ENCODE results near the gene CFAP45.

The CFAP45 gene

GRCh38 chr1:159900086-159900680, at the start of gene CFAP45:
Gene CFAP45 (minus strand): TSS chr1:159900165. CDS start chr1:159900098, 67 bp downstream.
- DNase-seq (ENCODE audit: low read depth in 1 of 2, low spot score in 1 of 2): no peak

GRCh38 chr1:159949123-159949522, 49.2 kb upstream of the CFAP45 start:
- DNase-seq (ENCODE audit: low read depth in 1 of 2, low spot score in 1 of 2): no peak

DNA sequence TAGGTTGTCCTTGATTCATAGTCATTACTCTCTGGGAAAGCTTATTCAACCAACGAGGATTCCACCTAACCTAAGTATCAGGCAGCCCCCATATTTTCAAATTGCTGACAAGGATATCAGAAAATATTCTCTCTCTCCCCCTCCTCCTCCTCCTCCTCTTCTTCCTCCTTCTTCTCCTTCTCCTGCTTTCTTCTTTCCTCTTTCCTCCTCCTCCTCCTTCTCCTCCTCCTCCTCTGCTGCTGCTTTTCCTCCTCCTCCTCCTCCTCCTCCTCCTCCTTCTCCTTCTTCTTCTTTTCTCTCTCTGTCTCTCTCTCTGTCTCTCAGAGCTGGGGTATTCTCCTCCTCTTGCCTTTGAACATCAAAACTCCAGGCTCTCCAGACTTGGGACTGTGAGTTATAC, 48.0 kb upstream of the CFAP45 start:
- DNase-seq (ENCODE audit: low read depth in 1 of 2, low spot score in 1 of 2): no peak

DNA sequence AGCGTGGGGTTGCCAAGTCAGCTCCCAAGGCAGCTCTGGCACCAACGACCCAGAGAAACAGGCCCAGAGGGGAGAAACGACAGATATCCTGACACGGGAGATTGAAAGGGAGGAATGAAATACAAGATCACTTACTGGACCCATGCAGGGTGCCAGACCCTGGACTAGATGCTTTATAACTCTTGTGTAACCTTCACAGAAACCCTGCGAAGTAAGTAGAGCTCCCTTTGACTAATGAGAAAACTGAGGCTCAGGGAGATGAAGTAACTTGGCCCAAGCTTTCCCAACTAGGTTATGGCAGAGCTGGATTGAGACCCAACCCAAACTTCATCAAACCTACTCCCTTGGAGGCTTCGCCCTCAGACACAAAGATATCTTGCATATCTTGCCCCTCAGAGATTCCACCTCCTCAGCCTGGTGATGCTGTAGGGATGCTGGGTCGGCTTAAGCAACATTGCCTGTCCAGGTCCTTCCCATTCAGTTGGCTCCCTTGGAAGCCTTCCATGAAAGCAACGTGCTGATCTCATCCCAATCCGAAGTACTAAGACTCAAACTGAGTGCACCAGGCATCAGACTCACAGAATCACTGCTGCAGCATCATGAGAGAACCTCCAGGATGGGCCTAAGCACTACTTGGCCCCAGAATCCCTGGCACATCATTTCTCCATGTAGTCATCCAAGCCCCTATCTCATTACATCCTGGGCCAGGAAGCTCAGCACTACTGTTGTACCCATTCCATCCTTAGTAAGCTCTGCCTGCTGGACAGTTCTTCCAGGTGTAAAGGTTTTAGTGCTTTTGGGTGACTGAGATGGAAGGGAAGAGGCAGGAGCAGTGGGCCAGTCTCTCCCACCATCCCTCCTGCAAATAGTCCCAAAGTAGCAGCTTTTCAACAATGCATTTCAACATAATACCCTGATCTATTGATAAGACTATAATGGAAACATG, 46.5 kb upstream of the CFAP45 start:
- DNase-seq (ENCODE audit: low read depth in 1 of 2, low spot score in 1 of 2): no peak

DNA sequence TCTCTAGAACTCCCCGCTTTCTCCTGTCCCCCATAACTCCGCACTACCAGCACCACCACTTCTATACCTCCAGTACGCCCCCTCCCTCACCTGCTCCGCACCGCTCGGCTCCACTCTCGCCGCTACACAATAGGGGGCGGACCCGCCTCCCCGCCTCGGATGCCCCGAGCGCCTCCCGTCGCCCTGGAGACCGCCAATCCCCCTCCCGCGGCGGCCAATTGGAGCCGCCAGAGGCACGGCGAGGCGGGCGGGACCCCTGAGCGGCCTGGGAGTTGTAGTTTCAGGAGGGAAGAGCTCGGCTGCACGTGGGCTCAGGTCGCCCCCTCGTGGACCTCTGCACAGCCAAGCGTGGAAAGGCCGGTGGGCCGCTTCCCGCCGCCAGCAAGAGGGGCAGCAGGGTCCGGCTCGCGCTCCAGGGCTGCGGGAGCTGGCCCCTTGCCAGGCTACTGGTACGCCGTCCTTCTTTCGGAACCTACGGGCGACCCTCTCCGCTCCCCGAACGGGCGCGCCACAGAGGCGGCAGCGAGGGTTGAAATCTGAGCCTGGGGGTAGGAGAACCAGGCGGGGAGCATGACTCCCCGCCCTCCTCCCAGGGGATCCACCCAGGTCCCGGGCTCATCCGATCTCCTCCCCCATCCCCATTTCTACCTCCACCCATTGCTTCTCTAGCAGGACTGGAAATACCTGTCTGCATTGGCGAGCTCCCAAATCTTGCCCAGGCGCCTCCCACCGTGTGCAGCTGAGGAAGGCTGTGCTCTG, 45.7 kb upstream of the CFAP45 start, which contains the start of gene IGSF9:
IGSF9 (minus strand) TSS at position 131 of the 759 bp plus-strand sequence. CDS start 2,159 bp downstream, outside the sequence.
- peak; percentile 36 to 62 for DNase-seq (ENCODE audit: low read depth in 1 of 2, low spot score in 1 of 2)

DNA sequence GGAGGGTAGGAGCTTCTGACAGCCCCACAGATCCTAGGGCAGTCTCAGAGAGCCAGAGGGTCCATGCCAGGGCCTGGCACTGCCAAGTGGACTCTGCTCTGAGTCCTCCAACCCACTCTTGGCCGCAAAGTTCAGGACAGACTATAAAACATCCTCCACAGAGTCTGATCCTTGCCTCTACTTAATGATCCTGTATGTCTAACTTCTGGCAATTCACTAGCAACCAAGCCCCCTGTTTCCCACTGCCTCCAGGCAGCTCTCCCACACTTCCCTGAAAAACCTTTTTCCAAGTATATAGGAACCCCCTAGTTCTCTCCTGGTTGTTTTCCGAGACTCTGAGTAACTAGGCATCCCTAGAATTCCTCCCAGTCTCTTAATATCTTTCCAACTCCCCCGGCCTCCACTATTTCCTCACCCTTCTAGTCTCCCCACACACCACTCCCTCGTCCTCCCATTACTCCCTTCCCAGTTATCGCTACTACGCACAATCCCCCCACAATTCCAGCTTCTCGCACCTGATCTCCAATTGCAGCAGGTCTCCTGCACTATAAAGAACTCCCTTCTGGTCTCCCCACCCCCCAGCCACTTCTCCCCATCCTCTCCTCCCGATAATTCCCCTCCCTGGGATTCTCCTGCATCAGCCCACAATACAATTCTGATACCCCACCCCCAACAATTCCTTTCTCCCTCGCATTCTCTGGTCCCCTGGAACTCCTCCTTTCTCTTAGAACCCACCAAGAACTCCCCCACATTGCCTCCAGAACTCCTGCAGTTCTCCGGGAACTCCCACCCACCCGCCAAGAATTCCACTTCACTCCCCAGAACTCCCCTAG, 44.9 kb upstream of the CFAP45 start:
- DNase-seq (ENCODE audit: low read depth in 1 of 2, low spot score in 1 of 2): no peak

GRCh38 chr1:159943908-159944622, 44.1 kb upstream of the CFAP45 start:
- no peak for DNase-seq (ENCODE audit: low read depth in 1 of 2, low spot score in 1 of 2)

DNA sequence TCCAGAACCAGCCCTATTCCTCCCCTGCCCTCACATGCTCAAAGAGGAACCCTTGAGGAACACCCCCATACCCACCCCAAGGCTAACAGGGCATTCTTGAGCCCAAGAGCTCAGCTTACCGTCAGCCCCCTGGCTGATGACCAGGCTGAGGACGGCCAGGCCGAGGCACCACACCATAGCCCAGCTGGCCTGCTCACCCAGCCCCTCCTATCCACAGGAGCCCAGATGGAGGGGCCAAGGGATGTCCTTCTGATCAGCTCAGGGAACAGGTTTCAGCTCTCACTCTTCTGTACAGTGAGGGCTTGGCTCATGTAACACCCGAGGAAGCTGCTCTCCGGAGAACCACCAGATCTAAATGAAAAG, 43.3 kb upstream of the CFAP45 start:
- no peak for DNase-seq (ENCODE audit: low read depth in 1 of 2, low spot score in 1 of 2)

DNA sequence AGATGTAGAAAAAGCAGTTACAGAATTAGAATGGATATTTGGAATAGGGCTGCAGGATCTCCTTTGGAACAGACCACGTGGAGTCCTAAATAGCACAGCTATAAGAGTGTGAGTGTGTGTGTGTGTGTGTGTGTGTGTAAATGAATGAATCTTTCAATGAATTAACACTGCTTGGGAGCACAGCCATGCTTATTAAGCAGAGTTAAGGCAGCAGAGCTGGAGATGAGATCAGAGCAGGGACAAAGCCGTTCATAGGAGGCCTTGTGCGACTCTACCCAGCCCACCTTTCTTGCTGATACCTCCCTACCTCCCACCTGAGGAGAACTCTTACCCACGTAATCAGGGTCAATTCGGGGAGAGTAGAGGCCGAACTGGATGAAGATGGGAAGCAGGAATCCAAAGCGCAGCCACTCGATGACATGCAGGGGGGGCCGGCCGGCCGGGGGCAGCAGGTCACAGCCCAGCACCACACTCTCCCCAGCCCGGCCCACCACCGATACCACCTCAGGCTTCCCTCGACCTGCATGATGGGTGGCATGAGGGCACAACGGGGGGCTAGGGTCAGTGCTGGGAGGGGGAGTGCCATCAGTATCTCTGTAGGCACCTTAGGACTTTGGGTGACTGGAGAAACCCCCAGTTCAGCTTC, 42.8 kb upstream of the CFAP45 start:
- no peak for DNase-seq (ENCODE audit: low read depth in 1 of 2, low spot score in 1 of 2)

GRCh38 chr1:159941591-159942560, 41.9 kb upstream of the CFAP45 start:
- DNase-seq (ENCODE audit: low read depth in 1 of 2, low spot score in 1 of 2): no peak

DNA sequence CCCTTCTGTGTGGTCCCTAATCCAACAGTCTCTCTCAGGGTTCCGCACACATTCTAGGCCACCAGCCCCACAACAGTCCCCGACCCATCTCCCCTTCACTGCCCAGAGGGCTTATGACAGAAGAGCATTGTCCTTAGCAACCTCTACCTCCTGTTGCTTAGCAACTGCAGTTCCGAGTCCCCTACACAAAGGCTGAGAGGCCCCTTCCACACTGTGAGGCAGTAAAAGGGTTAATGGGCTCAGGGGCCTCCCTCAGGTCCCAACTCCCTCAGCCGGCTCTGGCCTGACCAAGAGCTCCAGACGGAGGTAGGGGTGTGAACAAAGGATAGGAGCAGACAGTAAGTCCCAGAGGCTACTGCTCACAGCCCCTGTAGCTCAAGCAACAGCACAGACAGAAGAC, 41.2 kb upstream of the CFAP45 start:
- no peak for DNase-seq (ENCODE audit: low read depth in 1 of 2, low spot score in 1 of 2)

DNA sequence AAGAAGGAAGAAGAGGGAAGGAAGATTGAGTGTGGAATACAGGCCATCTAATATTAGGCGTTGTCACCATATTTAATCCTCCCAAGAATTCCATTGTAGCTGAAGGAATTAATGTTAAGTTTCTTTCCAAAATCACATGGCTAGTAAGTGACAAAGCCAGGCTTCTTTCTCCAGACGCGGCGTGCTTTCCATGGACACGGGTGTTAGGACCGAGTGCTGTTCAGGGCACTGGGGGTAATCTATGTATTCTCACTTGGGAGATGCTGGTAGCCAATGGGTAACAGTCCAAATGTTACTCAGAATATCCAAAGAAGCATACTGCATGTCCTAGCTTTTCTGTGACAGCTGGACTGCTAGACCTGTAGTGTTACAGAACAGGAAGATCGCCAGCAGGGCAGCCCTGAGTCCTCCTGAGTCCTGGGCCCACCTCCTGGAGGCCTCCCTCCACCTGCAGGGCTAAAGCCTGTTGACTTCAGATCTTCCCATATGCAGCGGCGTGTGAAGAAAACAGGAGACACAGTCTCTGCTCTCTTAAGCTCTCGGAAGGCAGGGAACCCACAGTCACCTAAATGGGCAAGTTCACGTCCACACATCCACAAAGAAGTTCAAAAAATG, 40.1 kb upstream of the CFAP45 start:
- no peak for DNase-seq (ENCODE audit: low read depth in 1 of 2, low spot score in 1 of 2)

GRCh38 chr1:159939678-159940002, 39.7 kb upstream of the CFAP45 start:
- DNase-seq (ENCODE audit: low read depth in 1 of 2, low spot score in 1 of 2): no peak

GRCh38 chr1:159938905-159939677, 39.1 kb upstream of the CFAP45 start:
- DNase-seq (ENCODE audit: low read depth in 1 of 2, low spot score in 1 of 2): no peak

GRCh38 chr1:159938211-159938852, 38.4 kb upstream of the CFAP45 start:
- no peak for DNase-seq (ENCODE audit: low read depth in 1 of 2, low spot score in 1 of 2)

DNA sequence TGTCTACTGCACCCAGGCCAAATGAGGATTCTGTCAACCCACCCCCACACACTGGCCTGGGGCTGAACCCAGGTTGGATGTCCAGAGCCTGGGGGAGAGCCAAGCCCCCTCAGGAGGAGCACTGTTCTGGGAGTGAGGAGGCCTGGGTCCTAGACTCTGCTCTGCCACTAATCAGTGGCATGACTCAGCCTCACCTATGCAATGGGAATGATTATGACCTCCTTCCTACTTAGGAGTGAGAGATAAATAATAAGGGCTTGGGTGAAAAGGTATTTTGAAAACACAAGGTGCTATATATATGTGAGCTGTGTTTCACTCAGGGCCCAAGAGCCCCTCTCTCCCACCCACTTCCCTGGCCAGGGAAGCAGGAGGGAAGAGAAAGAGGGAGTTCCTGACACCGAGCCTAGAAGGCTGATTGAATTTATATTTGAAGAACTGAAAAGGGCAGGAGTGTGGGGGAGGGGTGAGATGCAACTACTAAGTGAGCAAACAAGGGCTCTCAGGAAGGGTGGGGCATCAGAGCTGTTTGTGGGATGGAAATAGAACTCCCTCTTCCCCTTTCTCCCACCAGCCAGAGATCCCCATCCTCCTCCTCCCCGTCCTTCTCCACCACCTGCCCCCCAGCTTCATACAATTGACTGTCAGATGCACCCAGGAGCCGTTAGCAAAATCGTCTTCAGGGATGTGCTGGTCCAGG, 37.2 kb upstream of the CFAP45 start:
- no peak for DNase-seq (ENCODE audit: low read depth in 1 of 2, low spot score in 1 of 2)
